ENCODE measurements around the gene TBC1D20. TPM values are rescaled to one million over a fixed set of nuclear protein-coding genes. Genes with fewer than 3 reads are reported as not detected.

The TBC1D20 gene
- total RNA-seq, 4 donors from 2014 or later, result 38.1 to 43.6 (median 42.8) TPM

DNA sequence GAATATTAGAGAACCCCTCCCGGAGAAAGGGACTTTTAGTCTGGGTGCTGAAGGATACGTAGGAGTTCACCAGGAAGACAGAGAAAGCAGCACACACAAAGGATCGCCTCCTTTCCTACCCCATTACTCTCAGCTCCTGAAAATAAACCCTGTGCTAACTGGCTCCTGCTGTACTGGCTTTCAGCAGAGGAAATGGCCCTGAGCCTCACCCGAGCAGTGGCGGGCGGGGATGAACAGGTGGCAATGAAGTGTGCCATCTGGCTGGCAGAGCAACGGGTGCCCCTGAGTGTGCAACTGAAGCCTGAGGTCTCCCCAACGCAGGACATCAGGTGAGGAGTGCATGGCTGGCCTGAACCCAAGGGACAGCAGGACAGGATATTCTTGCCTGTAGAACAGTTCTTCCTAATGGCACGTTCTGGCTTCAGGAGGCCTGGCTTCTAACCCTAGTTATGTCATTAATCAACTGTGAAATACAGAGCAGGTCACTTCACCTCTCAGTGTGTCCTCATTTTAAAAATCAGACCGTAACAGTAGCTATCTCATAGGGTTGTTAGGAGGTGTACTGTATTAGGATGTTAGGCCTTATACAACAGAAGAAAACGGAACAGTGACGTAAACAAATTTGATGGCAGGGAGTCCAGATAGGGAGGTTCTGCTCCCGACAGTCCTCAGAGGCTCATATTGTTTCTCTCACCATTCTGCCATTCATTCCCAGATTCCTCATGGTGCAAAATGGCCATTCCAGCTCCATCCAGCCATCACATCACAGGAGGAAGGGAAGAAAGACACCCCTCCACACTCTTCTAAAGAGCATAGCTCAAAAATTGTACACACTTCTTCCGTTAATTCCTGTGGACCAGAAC is 52.4 kb downstream of the TBC1D20 start:
- H3K9me3 ChIP-seq, result no peaks in the 10 kb centered on the region
- no peaks in the 10 kb centered on the region for H3K27me3 ChIP-seq
- H3K4me3 ChIP-seq, result peak overlapping the region in 2 of 4 donors; percentile 74 to 90
- H3K4me1 ChIP-seq, result peaks cover 4 to 22% (median 13%) of the 10 kb centered on the region in 4 donors
- H3K36me3 ChIP-seq, result peaks cover 0 to 20% (median 0%) of the 10 kb centered on the region in 3 donors
- DNase-seq, result peak in 2 of 3 donors; percentile 58 to 67
- peak overlapping the region in 3 of 4 donors; percentile 59 to 96 (median 95) for H3K27ac ChIP-seq
- TF ChIP-seq POLR2A (IDR thresholded peaks at IDR 0.05), result no peak
- TF ChIP-seq, protein P1, sequence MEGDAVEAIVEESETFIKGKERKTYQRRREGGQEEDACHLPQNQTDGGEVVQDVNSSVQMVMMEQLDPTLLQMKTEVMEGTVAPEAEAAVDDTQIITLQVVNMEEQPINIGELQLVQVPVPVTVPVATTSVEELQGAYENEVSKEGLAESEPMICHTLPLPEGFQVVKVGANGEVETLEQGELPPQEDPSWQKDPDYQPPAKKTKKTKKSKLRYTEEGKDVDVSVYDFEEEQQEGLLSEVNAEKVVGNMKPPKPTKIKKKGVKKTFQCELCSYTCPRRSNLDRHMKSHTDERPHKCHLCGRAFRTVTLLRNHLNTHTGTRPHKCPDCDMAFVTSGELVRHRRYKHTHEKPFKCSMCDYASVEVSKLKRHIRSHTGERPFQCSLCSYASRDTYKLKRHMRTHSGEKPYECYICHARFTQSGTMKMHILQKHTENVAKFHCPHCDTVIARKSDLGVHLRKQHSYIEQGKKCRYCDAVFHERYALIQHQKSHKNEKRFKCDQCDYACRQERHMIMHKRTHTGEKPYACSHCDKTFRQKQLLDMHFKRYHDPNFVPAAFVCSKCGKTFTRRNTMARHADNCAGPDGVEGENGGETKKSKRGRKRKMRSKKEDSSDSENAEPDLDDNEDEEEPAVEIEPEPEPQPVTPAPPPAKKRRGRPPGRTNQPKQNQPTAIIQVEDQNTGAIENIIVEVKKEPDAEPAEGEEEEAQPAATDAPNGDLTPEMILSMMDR (IDR thresholded peaks at IDR 0.05), result peak in 2 of 6 experiments; percentile 1 to 26

DNA sequence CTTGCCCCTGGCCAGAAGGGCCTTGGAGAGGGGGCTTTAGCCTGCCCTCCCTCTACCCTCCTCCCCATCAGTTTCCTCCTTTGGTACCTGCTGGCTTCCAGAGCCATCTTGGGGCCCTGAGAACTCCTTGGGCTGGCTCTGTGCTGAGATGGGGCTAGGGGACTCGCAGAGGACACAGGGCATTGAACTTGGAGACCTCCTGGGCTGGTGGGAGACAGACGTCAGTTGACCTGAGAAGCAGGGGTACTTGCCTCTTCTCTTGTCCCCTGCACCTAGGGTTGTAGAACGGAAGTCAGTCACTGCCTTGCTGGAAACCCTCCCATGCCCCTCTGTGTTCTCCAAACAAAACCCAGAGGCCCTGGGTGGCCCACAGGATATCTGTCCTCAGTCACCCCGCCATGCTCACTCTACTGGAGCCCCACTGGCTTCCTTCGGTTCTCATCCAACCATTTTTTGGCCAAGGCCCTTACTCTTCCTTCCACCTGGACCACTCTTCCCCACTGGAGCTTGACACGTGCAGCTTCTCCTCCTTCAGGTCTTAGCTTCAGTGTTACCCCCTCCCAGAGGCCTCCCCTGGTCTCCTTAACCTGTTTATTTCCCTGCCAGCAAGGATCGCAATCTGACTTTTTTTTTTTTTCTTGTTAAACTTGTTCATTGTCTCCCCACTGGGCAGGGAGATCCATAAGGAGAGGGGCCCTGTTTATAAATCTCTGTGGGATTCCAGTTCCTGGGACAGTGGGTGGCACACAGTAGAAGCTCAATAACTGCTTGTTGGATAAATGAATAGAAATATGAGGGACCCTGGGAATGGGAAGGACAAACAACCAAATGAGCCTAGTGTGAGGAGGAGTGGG is 53.3 kb downstream of the TBC1D20 start:
- Histone ChIP-seq H3K4me1 (peaks cover 4 to 22% (median 13%) of the 10 kb centered on the region in 4 donors), H3K27me3 (no peaks in the 10 kb centered on the region), H3K27ac (peak overlapping the region; percentile 95 to 97 (median 96)), H3K36me3 (peaks cover 0 to 20% (median 0%) of the 10 kb centered on the region in 3 donors), H3K9me3 (no peaks in the 10 kb centered on the region), H3K4me3 (peak overlapping the region; percentile 74 to 97 (median 86))
- peak in 1 of 3 donors; percentile 45 for DNase-seq
- no peak for TF ChIP-seq POLR2A (IDR thresholded peaks at IDR 0.05)

DNA sequence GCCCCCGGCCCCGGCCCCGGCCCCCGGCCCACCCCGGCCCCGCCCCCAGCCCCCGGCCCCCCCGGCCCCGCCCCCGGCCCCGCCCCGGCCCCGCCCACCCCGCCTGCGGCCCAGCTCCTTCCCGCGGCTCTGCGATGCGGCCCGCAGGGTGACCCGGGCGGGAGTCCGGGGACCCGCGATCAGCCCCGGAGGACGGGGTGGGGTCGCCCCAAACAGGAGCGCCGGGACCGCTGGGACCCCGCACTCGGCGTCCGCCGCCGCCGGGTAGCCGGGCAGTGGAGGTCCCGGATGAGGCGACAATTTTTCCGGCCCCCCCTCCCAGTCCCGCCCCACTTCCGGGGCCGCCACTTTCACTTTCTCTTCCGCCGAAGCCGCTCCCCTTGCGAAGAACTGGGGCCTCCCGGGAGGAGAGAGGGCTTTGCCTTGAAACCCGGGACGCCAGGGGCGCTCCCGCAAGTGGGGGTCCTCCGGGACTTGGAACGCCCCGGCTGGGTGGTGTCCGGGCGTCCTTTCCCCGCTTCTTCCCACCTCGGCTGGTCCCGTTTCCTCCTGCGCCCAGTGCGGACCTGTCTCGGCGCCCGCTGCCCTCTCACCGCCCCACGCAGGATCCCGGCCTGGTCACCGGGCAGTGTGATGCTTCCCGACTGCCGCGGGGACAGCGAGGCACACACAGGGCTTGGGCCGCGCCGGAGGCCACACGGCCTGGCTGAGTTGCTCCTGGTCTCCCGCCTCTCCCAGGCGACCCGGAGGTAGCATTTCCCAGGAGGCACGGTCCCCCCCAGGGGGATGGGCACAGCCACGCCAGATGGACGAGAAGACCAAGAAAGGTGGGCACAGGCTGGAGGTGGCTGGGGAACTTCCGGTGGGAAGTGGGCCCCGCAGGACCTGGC is 54.1 kb downstream of the TBC1D20 start, which contains the start of gene RBCK1:
RBCK1 (plus strand) TSS at position 347 of the 890 bp plus-strand sequence; CDS start at position 806, 459 bp downstream.
- peaks cover 0 to 20% (median 0%) of the 10 kb centered on the region in 3 donors for H3K36me3 ChIP-seq
- H3K4me1 ChIP-seq, result peaks cover 4 to 22% (median 13%) of the 10 kb centered on the region in 4 donors
- H3K9me3 ChIP-seq, result no peaks in the 10 kb centered on the region
- H3K27ac ChIP-seq, result peak within 1 kb of the TSS; percentile 95 to 97 (median 96)
- DNase-seq, result peak; percentile 76 to 93 (median 93)
- H3K27me3 ChIP-seq, result no peaks in the 10 kb centered on the region
- TF ChIP-seq, protein P1 (IDR thresholded peaks at IDR 0.05), result no peak
- peak; percentile 52 to 77 for TF ChIP-seq POLR2A (IDR thresholded peaks at IDR 0.05)
- H3K4me3 ChIP-seq, result peak within 1 kb of the TSS; percentile 74 to 97 (median 86)

DNA sequence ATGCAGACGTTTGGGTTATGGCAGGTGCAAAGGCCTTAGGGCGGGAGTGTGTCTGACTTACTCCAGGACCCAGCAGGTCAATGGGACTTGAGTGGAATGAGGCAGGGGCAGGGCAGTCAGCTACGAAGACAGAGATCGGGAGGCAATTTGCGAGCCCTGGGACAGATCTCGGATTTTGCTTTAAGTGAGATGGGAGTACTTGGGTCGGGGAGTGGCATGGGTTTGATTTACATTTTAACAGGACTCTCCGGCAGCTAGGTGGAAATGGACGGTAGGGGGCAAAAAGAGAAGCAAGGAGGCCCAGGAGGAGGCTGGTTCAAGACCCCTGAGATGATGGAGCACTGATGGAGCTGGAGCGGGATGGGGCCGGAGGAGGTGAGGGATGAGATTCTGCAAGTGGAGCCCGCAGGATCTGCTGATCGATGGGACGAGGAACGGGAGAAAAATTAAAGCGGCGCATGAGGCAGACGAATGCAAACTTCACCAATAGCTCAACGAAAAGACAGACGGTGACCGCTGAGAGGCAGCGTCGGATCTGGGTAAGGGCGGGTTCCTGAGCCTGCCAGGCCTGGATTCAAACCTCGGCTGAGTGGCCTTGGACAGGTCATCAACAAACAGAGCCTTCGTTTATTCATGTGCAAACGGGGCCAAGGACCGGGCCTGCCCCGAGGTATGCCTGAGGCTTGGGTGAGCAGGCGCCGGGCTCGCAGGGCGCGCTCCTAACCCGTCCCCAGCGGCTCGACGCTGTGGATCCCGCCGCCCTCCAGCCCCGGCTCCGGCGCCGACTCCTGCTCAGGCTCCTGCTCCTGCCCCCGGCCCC is 55.0 kb downstream of the TBC1D20 start:
- Histone ChIP-seq H3K27me3 (no peaks in the 10 kb centered on the region), H3K36me3 (peaks cover 0 to 16% (median 0%) of the 10 kb centered on the region in 3 donors), H3K27ac (peak overlapping the region; percentile 95 to 97 (median 96)), H3K4me1 (peaks cover 4 to 22% (median 13%) of the 10 kb centered on the region in 4 donors), H3K4me3 (peak overlapping the region; percentile 74 to 97 (median 86)), H3K9me3 (no peaks in the 10 kb centered on the region)
- DNase-seq, result peak; percentile 65 to 90 (median 89)
- peak; percentile 60 to 84 for TF ChIP-seq POLR2A (IDR thresholded peaks at IDR 0.05)
- TF ChIP-seq, protein P1 (IDR thresholded peaks at IDR 0.05), result peak in 4 of 6 experiments; percentile 6 to 30 (median 20)

All from Peyer's patch (tissue), 4 donors.